Lung (tissue), 13 donors: ENCODE results near the gene TCHHL1. TPM values are rescaled to one million over a fixed set of nuclear protein-coding genes. Genes with fewer than 3 reads are reported as not detected.

ENCODE experiments used
- ATAC-seq: fragments of 200-7000 bp; cut with Tn5 transposase; one replicate; pipeline ENCODE4 v1.9.1; 2020; ENCODE audit warnings: moderate number of reproducible peaks; ENCODE audit not compliant: insufficient read depth, low FRiP score
- DNase-seq, 3 donors: peaks; one replicate each; pipeline ENCODE4 v3.0.0-alpha.2; 2013 to 2017
- H3K27ac ChIP-seq, 2 donors: one replicate each; pipeline ENCODE4 v1.5.1; 2013; ENCODE audit warnings: mild to moderate bottlenecking in 2 of 2, moderate library complexity in 2 of 2, control low read depth in 1 of 2, inconsistent platforms in 1 of 2, low read depth in 1 of 2, low read length in 1 of 2
- H3K27me3 ChIP-seq, 3 donors: one replicate each; pipeline ENCODE4 v1.5.1; 2013; ENCODE audit warnings: low read length in 2 of 3; ENCODE audit not compliant: control insufficient read depth in 3 of 3, insufficient read depth in 3 of 3
- H3K36me3 ChIP-seq, 4 donors: one replicate each; pipeline ENCODE4 v1.5.1; 2013; ENCODE audit warnings: low read length in 4 of 4, mild to moderate bottlenecking in 1 of 4, moderate library complexity in 1 of 4; ENCODE audit not compliant: control insufficient read depth in 4 of 4, insufficient read depth in 4 of 4
- H3K4me1 ChIP-seq, 5 donors: one replicate each; pipeline ENCODE4 v1.5.1; 2013; ENCODE audit warnings: low read length in 5 of 5, mild to moderate bottlenecking in 2 of 5, moderate library complexity in 1 of 5; ENCODE audit not compliant: control insufficient read depth in 5 of 5, insufficient read depth in 5 of 5
- H3K4me3 ChIP-seq: one replicate; pipeline ENCODE4 v1.5.1; 2013; ENCODE audit warnings: mild to moderate bottlenecking, control low read depth, moderate library complexity
- H3K9ac ChIP-seq, 2 donors: one replicate each; pipeline ENCODE4 v1.5.1; 2013; ENCODE audit warnings: low read length in 2 of 2, control low read depth in 1 of 2; ENCODE audit not compliant: insufficient read depth in 1 of 2
- H3K9me3 ChIP-seq, 4 donors: one replicate each; pipeline ENCODE4 v1.5.1; 2013; ENCODE audit warnings: low read length in 3 of 4, mild to moderate bottlenecking in 1 of 4, moderate library complexity in 1 of 4; ENCODE audit not compliant: control insufficient read depth in 4 of 4, insufficient read depth in 3 of 4
- WGBS, 2 donors: extraction: QIAGEN DNeasy Blood & Tissue Kit; methylation state at CpG; one replicate each; pipeline ENCODE4 v1.1.7; 2013; 5-methylcytosine and 5-hydroxymethylcytosine counted together
- polyA plus RNA-seq, 2 donors: library from polyadenylated mRNA; stranded (reverse); fragments of 200-250 nt; gene quantifications; one replicate each; pipeline ENCODE4 v1.2.1, GENCODE V29; 2013
- small RNA-seq: library from RNA; depleted of rRNA; stranded (forward); fragments of <200 nt; gene quantifications from one replicate; pipeline ENCODE3, GENCODE V24; 2014; ENCODE audit warnings: low replicate concordance
- total RNA-seq, 2 donors: library from RNA; depleted of rRNA in 1 of 2; stranded (reverse); fragments of >200 nt in 1 of 2; gene quantifications; one replicate each; pipeline ENCODE4 v1.2.1, GENCODE V29; 2014 to 2021
- TF ChIP-seq, protein P1 (sequence below): IDR thresholded peaks from 2 replicates; pipeline ENCODE4 v1.5.1; 2012; ENCODE audit warnings: mild to moderate bottlenecking; ENCODE audit errors: control extremely low read depth, extremely low read depth
- donor health status: control.
- donor health status: control.
- donor health status: Bipolar disorder and iron deficiency.
- donor health status: healthy.
- donor health status: DM: yes; HTN: yes; CAD: no.

TCHHL1 gene
- total and polyA plus RNA-seq, 4 donors = not detected

DNA sequence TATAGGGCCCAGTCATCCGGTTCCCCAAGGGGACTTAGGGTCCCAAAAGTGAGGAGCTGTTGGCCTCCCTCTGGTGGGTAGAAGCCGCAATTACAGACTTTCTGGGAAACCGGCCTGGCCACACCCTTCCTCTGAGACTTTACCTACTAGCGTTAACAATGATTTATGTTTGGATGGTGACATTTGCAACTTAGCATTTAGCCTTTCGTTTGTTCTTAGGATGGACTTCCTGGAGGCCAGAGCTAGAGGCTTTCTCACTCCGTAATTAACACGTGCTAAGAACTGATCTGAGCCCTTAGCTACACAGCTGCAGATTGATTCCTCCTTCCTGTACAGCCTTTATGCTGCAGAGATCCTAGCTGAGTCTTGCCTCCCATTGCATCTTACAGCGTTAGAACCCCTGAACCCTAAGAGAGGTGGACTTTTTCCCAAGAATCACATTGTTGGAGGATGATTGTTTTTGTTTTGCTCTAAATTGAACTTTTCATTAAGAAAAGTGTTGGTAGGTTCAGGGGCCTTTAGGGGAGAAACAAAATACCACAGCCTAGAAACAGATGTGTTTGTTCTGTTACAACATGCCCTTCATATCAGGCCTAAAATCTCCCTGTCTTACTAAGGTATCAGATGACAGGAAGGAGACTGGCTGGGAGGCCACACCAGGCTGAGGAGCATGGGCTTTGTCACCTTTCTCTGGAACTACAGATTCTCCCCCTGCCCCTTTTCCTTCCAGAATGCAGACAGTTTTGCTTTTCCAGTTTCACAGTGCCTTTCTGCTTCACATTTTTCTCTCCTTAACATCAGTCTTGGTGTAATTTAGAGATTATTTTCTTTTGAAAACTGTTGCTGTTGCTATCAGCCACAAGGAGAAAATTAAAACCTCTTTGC is 54.0 kb downstream of the TCHHL1 start:
- ATAC-seq (peak; percentile 16), DNase-seq (peak; percentile 43 to 70 (median 68))
- Histone ChIP-seq H3K9ac (peak overlapping the region in 1 of 2 donors; percentile 92), H3K27ac (peak overlapping the region; percentile 79 to 97), H3K27me3 (peaks cover 0 to 2% (median 0%) of the 10 kb centered on the region in 3 donors), H3K9me3 (no peaks in the 10 kb centered on the region), H3K36me3 (peaks cover 14 to 26% (median 20%) of the 10 kb centered on the region in 4 donors), H3K4me3 (peak overlapping the region; percentile 18), H3K4me1 (peaks cover 0 to 17% (median 9%) of the 10 kb centered on the region in 5 donors)
- TF ChIP-seq, protein P1, sequence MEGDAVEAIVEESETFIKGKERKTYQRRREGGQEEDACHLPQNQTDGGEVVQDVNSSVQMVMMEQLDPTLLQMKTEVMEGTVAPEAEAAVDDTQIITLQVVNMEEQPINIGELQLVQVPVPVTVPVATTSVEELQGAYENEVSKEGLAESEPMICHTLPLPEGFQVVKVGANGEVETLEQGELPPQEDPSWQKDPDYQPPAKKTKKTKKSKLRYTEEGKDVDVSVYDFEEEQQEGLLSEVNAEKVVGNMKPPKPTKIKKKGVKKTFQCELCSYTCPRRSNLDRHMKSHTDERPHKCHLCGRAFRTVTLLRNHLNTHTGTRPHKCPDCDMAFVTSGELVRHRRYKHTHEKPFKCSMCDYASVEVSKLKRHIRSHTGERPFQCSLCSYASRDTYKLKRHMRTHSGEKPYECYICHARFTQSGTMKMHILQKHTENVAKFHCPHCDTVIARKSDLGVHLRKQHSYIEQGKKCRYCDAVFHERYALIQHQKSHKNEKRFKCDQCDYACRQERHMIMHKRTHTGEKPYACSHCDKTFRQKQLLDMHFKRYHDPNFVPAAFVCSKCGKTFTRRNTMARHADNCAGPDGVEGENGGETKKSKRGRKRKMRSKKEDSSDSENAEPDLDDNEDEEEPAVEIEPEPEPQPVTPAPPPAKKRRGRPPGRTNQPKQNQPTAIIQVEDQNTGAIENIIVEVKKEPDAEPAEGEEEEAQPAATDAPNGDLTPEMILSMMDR = peak; percentile 17
- WGBS, 2 donors = 4 to 9% methylated on average over 8 of the region's 8 CpGs

DNA sequence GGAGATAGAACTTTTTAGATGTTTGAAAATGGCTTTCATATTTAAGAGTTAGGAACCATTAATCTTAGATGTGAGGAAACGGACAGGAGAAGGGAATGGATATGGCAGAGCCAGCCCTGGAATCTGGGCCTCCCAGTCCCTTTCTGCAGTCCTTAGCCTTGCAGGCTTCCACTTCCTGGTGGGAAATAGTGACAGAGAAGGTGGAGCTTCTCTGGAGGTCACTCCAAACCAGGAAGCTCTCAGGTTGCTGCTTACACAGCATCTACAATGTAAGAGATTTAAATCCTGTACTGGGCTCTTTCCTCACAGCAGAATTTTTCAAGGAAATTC is 54.6 kb downstream of the TCHHL1 start:
- Histone ChIP-seq H3K9me3 (no peaks in the 10 kb centered on the region), H3K9ac (peak overlapping the region in 1 of 2 donors; percentile 44), H3K27ac (peak overlapping the region; percentile 79 to 89), H3K36me3 (peaks cover 14 to 26% (median 20%) of the 10 kb centered on the region in 4 donors), H3K27me3 (no peaks in the 10 kb centered on the region), H3K4me1 (peaks cover 0 to 17% (median 9%) of the 10 kb centered on the region in 5 donors), H3K4me3 (no peak overlapping the region)
- DNase-seq (no peak), ATAC-seq (peak; percentile 24)
- TF ChIP-seq, protein P1 = no peak
- 60 to 67% methylated on average over 1 of the region's 1 CpG for WGBS, 2 donors

Small RNAs within 50 kb of the gene (small RNA-seq; reads per million reads assigned to genes)
- not detected for gene SPTLC1P4

Other genes with a start within 250 kb of the TCHHL1 start
- gene C2CD4D, start 249.2 kb downstream of the TCHHL1 start, total RNA-seq = under 1 TPM in 1 of 2 donors, not detected in 1; 0.40 TPM
- gene C2CD4D, start 249.2 kb downstream of the TCHHL1 start, polyA plus RNA-seq = under 1 TPM; 0.10 to 0.19 TPM
- gene THEM5, start 235.4 kb downstream of the TCHHL1 start, total RNA-seq = not detected
- gene THEM5, start 235.4 kb downstream of the TCHHL1 start, polyA plus RNA-seq = not detected
- 10 to 100 TPM; 11.5 to 15.6 TPM for gene THEM4, start 179.6 kb downstream of the TCHHL1 start, total RNA-seq
- 10 to 100 TPM; 10.3 to 15.7 TPM for gene THEM4, start 179.6 kb downstream of the TCHHL1 start, polyA plus RNA-seq
- gene S100A10, start 95.2 kb downstream of the TCHHL1 start, total RNA-seq = 100 to 1,000 TPM; 205 to 801 TPM
- gene S100A10, start 95.2 kb downstream of the TCHHL1 start, polyA plus RNA-seq = 1,000 to 10,000 TPM in 1 of 2 donors, 100 to 1,000 TPM in 1; 548 to 1,003 TPM
- 100 to 1,000 TPM in 1 of 2 donors, 10 to 100 TPM in 1; 69.4 to 610 TPM for gene S100A11, start 52.1 kb downstream of the TCHHL1 start, total RNA-seq
- 1,000 to 10,000 TPM; 2,699 to 3,092 TPM for gene S100A11, start 52.1 kb downstream of the TCHHL1 start, polyA plus RNA-seq
- gene TCHH, start 26.4 kb upstream of the TCHHL1 start, total RNA-seq = under 1 TPM; 0.03 TPM
- under 1 TPM; 0.06 to 0.15 TPM for gene TCHH, start 26.4 kb upstream of the TCHHL1 start, polyA plus RNA-seq
- gene RPTN, start 70.2 kb upstream of the TCHHL1 start, total RNA-seq = not detected
- gene RPTN, start 70.2 kb upstream of the TCHHL1 start, polyA plus RNA-seq = not detected
- gene HRNR, start 135.1 kb upstream of the TCHHL1 start, total RNA-seq = not detected
- gene HRNR, start 135.1 kb upstream of the TCHHL1 start, polyA plus RNA-seq = under 1 TPM in 1 of 2 donors, not detected in 1; 0.02 TPM
- not detected for gene FLG, start 236.2 kb upstream of the TCHHL1 start, total RNA-seq
- under 1 TPM in 1 of 2 donors, not detected in 1; 0.02 TPM for gene FLG, start 236.2 kb upstream of the TCHHL1 start, polyA plus RNA-seq